GM21576 (cell line): ENCODE measurements around the gene NLRX1.
"Not testable (repeated sequence)": the region's sequence is repeated elsewhere in the genome, so short reads cannot be mapped to it uniquely, and the experiment has no call there.

Experiments used
- ATAC-seq: cut with Tn5 transposase; IDR thresholded peaks from one replicate; pipeline ENCODE4 v1.9.1; 2021; ENCODE audit warnings: mild to moderate bottlenecking, moderate library complexity; ENCODE audit not compliant: unreplicated experiment

Gene NLRX1

DNA sequence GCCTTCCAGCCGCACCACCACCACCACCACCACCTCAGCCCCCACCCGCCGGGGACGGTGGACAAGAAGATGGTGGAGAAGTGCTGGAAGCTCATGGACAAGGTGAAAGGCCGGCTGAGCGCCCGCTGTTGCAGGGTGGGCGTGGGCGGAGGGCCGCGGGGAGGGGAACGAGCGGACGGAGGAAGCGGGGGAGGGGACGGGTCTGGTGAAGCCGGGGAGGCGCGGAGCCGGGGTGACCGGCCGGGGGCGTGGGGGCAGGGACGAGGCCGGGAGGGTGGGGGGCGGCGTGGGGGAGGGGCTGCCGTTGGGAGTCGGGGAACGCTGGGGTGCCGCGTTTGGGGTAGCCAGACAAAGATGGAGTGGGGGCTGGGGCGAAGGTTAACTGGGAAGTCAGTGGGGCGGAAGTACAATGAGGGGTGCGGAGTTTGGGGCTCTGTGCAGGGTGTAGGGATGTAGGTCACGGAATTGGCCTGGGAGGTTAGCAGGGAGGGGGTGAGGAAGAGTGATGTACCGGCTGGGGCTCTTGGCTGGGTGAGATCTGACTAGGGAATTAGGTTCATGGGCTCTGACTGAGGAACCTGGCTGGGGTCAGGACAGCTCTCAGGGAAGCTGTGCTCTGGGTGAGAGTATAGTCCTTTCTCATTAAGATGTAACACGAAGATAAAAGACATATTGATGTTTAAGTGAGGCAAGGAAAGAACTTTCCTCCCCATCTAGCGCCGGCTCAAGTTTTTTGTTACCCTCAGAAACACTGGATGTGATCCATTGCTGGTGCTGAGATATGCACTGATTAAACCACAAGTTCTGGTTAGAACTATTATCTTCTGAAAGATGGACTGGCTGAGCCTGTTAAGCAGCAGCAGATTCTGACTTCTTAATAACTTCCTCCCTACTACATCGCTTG lies 38.2 kb downstream of the NLRX1 start:
- ATAC-seq: no peak

DNA sequence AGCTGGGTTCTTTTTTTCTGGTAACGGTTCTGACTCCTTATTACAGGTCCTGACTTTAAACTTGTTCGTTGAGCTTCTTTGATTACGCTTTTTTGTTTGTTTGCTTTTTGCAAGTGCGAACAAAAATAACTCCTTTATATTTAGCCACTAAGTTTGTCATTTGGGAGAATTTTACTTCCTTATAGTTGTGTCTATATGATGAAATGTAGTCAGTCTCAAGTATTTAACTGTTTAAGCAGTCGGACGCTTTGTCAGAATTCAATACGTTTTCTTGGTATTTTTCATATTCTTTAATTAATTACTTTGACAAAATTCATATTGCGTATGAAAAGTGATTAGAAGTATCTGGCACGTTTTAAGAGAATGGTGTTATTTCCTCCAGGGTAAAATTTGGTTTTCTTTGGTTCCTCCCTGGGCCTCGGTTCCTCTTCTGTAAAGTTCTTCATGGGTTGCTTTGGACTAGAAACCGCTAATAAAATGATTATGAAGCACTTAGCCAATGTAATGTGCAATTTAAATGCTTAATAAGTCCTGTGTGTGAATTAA lies 39.0 kb downstream of the NLRX1 start:
- ATAC-seq: no peak

DNA sequence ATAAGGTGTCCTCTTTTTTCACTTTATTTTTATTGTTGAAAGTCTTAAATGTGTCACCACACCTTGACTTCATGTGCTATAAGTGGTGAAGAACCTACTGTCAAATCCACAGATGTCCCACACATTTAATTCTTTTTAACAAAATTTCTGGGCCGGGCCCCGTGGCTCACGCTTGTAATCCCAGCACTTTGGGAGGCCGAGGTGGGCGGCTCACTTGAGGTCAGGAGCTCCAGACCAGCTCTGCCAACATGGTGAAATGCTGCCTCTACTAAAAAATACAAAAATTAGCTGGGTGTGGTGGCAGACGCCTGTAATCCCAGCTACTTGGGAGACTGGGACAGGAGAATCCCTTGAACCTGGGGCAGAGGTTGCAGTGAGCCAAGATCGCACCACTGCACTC lies 40.7 kb downstream of the NLRX1 start:
- no peak for ATAC-seq

DNA sequence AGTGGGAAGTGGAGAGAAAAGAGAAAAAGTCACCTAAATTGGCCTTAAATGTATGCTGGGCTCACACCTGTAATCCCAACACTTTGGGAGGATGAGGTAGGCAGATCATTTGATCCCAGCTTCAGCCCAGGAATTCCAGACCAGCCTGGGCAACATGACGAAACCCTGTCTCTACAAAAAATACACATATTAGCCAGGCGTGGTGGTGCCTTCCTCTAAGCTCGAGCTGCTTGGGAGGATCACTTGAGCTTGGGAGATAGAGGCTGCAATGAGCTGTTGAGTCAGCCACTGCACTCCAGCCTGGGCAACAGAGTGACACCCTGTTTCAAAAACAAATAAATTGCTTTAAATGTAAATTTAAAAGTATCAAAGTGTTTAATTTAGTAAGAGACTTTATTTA lies 41.5 kb downstream of the NLRX1 start:
- no peak for ATAC-seq

DNA sequence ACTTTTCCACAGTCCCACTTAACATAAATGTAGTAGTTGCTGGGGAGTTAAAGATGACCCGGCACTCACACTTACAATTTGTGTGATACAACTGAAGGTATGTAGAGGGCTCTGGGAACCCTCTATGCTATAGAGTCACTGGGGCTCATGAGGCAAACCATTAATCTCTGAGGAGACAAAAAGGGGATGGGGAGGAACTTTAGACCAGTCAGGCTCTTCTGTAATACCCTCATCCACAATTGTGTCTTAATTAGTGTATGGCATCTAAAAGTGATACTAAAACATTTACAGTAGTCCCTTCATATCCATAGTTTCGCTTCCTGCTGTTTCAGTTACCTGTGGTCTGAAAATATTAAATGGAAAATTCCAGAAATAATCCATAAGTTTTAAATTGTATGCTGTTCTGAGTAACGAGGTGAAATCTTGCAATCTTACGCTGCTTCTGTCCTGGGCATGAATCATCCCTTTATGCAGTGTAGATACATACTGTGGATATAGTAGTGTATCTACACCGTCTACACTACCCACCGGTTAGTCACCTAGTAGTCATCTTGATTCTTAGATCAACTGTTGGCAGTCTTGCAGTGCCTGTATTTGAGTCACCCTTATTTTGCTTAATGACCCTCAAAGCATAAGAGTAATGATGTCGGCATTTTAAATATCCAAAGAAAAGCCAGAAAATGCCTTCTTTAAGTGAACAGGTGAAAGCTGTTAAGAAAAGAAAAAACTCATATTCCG lies 49.8 kb downstream of the NLRX1 start:
- no peak for ATAC-seq

DNA sequence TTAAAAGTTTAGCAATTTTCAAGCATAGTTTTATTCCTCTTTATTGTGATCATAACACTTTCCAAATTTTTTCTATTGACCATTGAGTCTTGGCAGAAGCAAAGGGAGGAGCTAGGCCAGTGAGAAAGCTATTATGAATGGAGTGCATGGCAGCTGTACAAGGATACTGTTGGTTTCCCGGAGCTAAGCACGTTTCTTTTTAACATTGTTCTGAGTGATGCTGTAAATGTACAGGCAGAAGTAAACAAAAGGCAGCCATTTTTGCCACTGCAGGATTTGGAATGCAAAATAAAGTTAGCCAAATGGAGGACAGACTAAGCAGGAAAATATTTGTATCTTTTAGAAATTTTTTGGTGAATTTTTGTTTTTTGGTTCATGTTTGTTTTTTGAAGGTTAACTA lies 53.8 kb downstream of the NLRX1 start:
- no peak for ATAC-seq

- ATAC-seq: no peak
Measured at GRCh38 chr11:119222891-119223290, 54.4 kb downstream of the NLRX1 start.

- ATAC-seq: no peak
Measured at GRCh38 chr11:119223856-119224255, 55.3 kb downstream of the NLRX1 start.

GRCh38 chr11:119228535-119229287 lies 60.2 kb downstream of the NLRX1 start:
- not testable (repeated sequence) for ATAC-seq

DNA sequence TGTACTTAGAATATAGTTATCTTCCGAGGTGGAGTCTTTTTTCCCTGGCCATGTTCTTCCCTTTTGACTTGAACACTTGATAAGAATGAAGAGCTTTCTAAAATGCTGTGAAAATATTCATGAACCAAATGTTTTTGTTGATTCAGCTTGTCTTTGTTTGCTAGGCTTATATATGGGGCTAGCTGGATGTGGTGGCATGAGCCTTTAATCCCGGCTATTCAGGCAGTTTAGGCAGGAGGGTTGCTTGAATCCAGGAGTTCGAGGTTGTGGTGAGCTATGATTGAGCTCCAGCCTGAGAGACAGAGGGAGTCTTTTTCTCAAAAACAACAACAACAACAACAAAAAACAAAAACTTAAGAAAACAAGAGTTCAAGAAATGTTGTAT lies 60.8 kb downstream of the NLRX1 start:
- no peak for ATAC-seq

DNA sequence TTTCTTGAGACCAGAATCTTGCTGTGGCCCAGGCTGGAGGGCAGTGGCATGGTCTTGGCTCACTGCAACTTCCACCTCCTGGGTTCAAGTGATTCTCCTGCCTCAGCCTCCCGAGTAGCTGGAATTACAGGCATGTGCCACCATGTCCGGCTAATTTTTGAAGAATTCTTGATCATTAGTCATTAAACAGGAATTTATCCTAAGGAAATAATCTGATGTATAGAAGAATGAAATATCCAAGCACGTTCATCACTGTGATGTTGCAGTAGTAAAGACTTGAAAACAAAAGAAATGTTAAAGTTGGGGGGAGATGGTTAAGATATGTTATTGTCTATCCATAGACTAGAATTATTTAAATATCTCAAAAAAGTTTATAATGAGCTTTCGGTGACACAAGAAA lies 61.2 kb downstream of the NLRX1 start:
- no peak for ATAC-seq
